SW480 (cell line): ENCODE measurements around the gene ZCCHC7.

Experiments
- DNase-seq: peaks from one replicate; pipeline ENCODE4 v3.0.0-alpha.2; 2016; ENCODE audit warnings: low spot score

ZCCHC7 gene

GRCh38 chr9:37336150-37336549 is 215.8 kb downstream of the ZCCHC7 start:
- DNase-seq: no peak

- DNase-seq: no peak
Measured at GRCh38 chr9:37337301-37337890, 217.0 kb downstream of the ZCCHC7 start.

GRCh38 chr9:37338218-37338617 is 217.8 kb downstream of the ZCCHC7 start:
- no peak for DNase-seq

- no peak for DNase-seq
Measured at GRCh38 chr9:37339923-37340322, 219.5 kb downstream of the ZCCHC7 start.

- DNase-seq: no peak
Measured at GRCh38 chr9:37340961-37341360, 220.6 kb downstream of the ZCCHC7 start.

GRCh38 chr9:37341704-37342103 is 221.3 kb downstream of the ZCCHC7 start:
- no peak for DNase-seq

- DNase-seq: no peak
Measured at GRCh38 chr9:37342493-37342892, 222.1 kb downstream of the ZCCHC7 start.

GRCh38 chr9:37342895-37343294 is 222.5 kb downstream of the ZCCHC7 start:
- no peak for DNase-seq

GRCh38 chr9:37343724-37344123 is 223.3 kb downstream of the ZCCHC7 start:
- DNase-seq: no peak

GRCh38 chr9:37345038-37345437 is 224.7 kb downstream of the ZCCHC7 start:
- DNase-seq: no peak

- no peak for DNase-seq
Measured at GRCh38 chr9:37348917-37349316, 228.5 kb downstream of the ZCCHC7 start.

GRCh38 chr9:37350486-37351190 is 230.3 kb downstream of the ZCCHC7 start:
- no peak for DNase-seq

GRCh38 chr9:37353791-37354190 is 233.4 kb downstream of the ZCCHC7 start:
- DNase-seq: no peak

GRCh38 chr9:37362430-37362829 is 242.1 kb downstream of the ZCCHC7 start:
- DNase-seq: no peak

- no peak for DNase-seq
Measured at GRCh38 chr9:37363124-37363523, 242.8 kb downstream of the ZCCHC7 start.

GRCh38 chr9:37364136-37364535 is 243.8 kb downstream of the ZCCHC7 start:
- no peak for DNase-seq

- no peak for DNase-seq
Measured at GRCh38 chr9:37364751-37365360, 244.5 kb downstream of the ZCCHC7 start.

- DNase-seq: no peak
Measured at GRCh38 chr9:37369671-37370070, 249.3 kb downstream of the ZCCHC7 start.

GRCh38 chr9:37370282-37370681 is 249.9 kb downstream of the ZCCHC7 start:
- no peak for DNase-seq

- no peak for DNase-seq
Measured at GRCh38 chr9:37370968-37371563, 250.7 kb downstream of the ZCCHC7 start.

- no peak for DNase-seq
Measured at GRCh38 chr9:37371565-37372464, 251.4 kb downstream of the ZCCHC7 start.

GRCh38 chr9:37372839-37373238 is 252.5 kb downstream of the ZCCHC7 start:
- DNase-seq: no peak
